Spleen (tissue), 7 donors: ENCODE data around the gene TM7SF3.

Experiments
- CTCF ChIP-seq, 11 experiments: fragments of 200-600 bp in 7 of 11; fragments of 450-650 bp in 4 of 11; sonication (generic) in 4 of 11; IDR thresholded peaks in 8 of 11; conservative IDR thresholded peaks in 3 of 11; 1 replicate in 7 of 11; 2 replicates in 4 of 11; pipeline versions ENCODE4 v1.4.0 to v1.8.0; 2016 to 2021; ENCODE audit warnings: antibody characterized with exemption in 11 of 11, inconsistent platforms in 4 of 11, mild to moderate bottlenecking in 1 of 11
- POLR2A ChIP-seq, 3 donors: fragments of 450-650 bp; IDR thresholded peaks; one replicate each; pipeline ENCODE4 v1.5.1; 2017; ENCODE audit warnings: antibody characterized with exemption in 3 of 3, mild to moderate bottlenecking in 1 of 3
- donor health status: DM: no; HTN: no; CAD: no; lungs with moderate emphysema.
- donor health status: DM: no; HTN: no; CAD: no.
- donor health status: DM: no; HTN: no; CAD: no.

- no peak for TF ChIP-seq CTCF (IDR thresholded peaks at IDR 0.05 in 8 of 11, conservative IDR thresholded peaks at IDR 0.05 in 3 of 11)
- TF ChIP-seq POLR2A (IDR thresholded peaks at IDR 0.05): no peak
Measured at GRCh38 chr12:27012982-27013255, 1.3 kb downstream of the TM7SF3 start.
